GM21825 (cell line): ENCODE results near the gene ARHGEF25.
"Not testable (repeated sequence)": the region's sequence is repeated elsewhere in the genome, so short reads cannot be mapped to it uniquely, and the experiment has no call there.

Source experiments
- ATAC-seq: cut with Tn5 transposase; IDR thresholded peaks from one replicate; pipeline ENCODE4 v1.9.1; 2021; ENCODE audit warnings: mild to moderate bottlenecking, moderate library complexity; ENCODE audit not compliant: unreplicated experiment

Gene ARHGEF25

DNA sequence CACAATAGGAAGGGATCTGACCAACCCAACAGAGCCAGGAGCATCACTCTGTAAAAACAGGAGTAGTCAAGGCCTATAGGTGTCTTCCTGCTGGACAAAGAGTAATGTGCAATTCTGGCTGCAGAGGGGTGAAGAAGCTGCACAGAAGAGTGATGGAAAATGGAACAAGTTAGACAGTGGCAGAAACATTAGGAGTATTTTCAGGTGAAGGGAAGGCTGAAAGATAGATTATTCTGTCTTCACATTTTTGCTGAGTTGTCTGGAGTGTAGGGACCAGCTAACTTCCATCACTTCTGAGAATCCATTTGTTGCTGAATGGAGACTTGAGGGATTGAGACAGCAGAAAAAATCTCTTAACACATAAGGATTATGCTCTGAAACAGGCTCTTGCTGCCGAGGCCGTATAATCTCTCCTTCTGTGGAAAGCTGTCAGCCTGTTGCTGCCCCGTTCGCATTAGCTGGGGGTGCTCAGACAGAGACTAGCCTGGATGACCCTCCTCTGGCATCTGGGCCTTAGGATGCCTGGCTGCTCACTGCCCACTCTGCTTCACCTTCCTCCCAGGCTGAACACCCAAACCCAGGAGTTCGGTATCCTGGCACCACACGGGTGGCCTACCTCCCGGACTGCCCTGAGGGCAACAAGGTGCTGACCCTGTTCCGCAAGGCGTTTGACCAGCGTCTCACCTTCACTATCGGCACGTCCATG is 3.1 kb upstream of the ARHGEF25 start:
- ATAC-seq, result no peak

DNA sequence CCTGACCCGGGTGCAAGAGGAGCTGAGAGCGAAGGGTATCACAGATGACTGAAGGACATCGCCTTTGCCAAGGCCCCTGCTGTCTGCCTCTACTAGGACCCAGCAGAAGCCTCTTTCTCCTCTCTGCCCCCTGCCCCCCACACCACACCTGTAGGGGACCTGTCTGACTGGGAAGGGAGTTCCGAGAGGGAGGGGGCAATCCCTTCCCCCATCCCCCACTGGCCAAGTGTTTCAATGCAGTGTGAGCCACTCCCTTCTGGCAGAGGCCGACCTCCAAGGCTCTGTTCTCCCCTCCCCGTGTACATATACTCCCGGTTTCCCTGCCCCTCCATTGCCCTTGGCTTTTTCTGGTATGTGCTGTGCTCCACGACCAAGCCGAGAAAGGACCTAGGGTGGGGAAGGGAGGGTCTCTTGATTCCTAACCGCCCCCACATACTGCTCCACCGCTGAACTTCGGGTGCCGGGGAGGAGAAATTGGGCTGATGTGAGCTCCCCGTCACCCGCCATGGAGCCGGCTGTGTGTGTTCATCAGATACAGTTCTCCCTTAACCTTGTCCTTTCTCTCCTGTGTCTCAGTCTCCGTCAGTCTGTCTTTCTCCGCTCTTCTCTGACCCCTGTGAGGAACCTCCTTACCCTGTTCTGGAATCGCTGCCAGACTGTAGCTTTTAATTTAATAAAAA is 2.0 kb upstream of the ARHGEF25 start:
- no peak for ATAC-seq

DNA sequence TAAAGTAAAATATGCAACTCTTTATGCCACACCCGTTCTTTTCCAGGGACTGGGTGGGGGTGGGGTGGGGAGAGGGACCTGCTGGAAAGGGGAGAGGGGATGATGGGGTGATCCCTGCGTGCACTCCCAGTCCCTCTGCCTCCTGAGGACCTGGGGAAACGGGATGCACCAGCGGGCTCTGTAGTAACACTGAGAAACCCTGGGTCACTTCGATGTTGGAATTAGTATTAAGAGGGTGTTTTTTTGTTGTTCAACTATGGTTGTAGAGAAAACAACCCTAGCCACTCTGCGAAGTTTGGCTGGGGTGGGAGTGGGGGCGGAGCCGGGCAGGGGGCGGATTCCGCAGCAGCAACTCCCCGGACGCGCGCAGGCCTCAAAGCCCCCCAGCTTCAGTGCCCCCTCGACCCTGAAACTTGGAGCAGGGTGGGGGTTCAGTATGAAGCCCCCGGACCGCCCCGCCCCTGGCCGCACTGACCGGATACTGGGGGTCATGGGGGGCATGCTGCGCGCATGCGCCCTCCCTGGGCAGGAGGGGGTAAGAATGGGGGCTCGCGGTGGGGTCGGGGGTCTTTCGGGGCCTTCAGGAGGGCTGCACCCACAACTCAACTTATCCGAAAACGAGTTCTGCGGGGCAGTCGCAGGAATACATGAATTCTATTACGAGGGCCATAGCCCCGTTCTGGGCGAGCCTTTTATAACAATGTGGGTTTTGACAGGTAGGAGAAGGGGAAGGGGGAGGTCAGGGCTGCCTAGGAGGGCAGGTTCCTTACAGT is 1.3 kb upstream of the ARHGEF25 start:
- ATAC-seq, result no peak

GRCh38 chr12:57610554-57611107 is 604 bp upstream of the ARHGEF25 start:
- no peak for ATAC-seq

- ATAC-seq, result no peak
Observed at GRCh38 chr12:57611827-57612710, 834 bp downstream of the ARHGEF25 start.

DNA sequence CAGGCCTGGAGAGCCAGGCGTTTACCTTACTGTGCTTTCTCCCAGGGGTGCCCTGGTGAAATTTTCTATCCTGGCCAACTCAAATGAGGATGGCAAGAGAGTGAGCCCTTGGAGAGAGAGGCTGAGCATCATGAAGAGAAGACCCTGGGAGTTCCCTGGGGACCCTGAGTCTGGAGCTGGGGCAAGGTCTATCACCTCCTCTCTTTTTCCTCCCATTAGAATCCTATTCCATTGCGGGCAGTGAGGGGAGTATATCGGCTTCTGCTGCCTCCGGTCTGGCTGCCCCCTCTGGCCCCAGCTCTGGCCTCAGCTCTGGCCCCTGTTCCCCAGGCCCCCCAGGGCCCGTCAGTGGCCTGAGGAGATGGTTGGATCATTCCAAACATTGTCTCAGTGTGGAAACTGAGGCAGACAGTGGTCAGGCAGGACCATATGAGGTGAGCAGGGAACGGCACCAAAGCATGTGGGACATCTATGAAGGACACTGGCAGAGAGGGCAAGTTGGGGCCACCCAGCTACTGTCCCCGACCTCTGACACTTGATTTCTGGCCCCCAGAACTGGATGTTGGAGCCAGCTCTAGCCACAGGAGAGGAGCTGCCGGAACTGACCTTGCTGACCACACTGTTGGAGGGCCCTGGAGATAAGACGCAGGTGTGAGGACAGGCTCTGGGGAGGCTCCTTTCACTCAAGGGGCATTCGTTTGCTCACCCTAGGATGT is 1.6 kb downstream of the ARHGEF25 start:
- no peak for ATAC-seq

DNA sequence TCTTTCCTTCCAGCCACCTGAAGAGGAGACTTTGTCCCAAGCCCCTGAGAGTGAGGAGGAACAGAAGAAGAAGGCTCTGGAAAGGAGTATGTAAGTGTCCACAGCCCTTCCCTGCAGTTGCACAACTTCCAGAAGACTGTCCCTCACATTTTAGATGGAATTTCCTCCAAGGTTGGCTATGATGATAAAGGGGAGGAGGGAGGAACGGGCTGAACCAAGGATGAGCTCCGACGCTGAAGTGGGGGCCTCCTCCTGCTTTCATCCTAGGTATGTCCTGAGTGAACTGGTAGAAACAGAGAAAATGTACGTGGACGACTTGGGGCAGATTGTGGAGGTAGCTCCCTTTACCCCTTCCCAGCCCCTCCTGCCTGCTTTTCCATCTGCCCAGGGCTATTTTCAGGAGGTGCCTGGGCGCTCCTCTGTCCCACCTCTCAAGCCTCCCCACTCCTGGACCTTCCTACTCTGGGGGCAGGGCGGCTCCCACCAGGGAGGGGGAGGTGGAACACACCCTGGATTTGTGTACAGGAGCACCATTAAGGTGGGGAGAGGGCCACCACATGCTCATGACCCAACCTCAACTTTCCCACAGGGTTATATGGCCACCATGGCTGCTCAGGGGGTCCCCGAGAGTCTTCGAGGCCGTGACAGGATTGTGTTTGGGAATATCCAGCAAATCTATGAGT is 2.3 kb downstream of the ARHGEF25 start:
- ATAC-seq, result no peak

DNA sequence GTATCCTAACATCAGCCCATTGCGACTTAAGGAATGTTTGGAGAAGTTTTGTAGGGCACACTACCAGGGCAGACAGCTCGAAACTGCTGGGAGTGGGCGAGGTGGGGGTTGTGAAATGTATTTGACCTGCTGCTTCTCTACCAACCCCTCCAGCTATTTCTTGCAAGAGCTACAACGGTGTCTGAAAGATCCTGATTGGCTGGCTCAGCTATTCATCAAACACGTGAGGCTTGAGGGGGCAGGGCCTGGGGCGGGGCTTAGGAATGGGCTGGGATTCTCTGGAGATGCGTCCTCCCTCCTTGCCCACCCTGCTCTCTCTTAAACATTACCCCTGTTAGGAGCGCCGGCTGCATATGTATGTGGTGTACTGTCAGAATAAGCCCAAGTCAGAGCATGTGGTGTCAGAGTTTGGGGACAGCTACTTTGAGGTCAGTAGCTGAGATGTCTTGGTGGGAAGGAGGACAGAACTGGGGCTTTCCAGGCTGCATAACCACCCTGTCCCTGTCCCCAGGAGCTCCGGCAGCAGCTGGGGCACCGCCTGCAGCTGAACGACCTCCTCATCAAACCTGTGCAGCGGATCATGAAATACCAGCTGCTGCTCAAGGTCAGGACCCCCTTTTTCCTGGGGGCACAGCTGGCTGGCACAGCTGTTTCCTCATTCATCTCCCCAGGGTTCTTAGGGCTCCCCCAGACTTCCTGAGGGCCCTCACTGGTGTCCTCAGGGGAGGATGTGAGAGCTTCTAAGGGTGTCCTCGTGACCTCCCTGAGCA is 3.1 kb downstream of the ARHGEF25 start:
- peak; percentile 57 for ATAC-seq

- ATAC-seq, result no peak
Observed at GRCh38 chr12:57614948-57615500, 3.8 kb downstream of the ARHGEF25 start.

DNA sequence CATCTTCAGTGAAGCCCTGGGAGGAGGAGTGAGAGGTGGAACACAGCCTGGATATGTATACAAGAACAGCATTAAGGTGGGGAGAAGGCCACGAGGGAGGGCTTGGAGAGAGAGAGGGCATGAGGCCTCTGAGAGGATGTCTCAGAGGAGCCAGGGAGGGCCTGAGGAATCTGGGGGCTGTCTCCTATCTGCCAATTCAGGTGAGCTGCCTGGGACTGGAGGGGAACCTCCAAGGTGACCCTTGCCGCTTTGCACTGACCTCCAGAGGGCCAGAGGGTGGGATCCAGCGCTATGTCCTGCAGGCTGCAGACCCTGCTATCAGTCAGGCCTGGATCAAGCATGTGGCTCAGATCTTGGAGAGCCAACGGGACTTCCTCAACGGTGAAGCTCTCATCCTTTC is 4.4 kb downstream of the ARHGEF25 start:
- ATAC-seq, result no peak

DNA sequence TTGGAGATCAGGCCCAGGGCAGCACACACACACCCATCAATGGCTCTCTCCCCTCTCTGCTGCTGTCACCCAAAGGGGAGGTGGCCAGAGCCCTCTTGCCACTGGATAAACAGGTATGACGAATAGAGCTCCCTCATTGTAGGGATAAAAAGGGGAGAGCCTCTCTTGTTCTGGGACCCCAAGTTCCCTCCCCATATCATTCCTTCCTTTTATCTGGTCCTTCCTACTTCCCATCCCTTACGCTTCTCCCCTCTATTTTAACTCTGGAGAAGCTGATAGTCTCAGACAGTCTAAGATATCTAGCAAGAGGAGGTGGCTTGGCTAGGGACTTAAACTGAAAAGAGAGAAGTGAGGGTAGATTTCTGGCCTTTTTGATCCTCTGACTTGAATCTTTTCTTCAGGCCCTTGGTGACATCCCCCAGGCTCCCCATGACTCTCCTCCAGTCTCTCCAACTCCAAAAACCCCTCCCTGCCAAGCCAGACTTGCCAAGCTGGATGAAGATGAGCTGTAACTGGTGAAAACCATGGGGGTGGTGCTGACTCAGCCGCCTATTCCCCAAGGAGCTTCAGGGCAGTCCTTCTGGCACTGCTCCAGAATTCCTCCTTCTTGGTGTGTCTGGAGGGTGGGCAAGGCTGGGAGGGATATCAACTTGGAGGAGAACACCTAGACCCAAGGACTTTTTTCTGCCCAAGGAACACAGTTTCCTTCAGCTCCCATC is 5.3 kb downstream of the ARHGEF25 start:
- ATAC-seq, result no peak

DNA sequence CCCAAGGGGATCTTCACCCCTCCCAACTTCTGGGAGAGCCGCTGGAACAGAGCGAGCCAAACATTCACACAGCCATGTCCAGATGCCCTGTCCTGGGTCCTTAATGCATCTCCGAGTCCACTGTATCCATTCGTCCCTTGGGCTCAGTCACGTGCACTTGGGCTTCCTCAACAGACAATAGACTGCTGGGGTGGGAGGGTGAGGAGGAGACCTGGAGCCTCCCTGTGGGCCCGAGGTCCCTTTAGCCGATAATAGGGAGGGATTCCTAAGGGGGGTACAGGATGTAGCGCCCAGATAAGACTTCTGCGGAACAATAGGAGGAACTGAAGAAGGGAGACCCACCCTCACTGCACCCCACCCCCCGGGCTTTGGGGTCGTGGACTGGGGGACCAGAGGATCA is 6.7 kb downstream of the ARHGEF25 start:
- ATAC-seq, result no peak

DNA sequence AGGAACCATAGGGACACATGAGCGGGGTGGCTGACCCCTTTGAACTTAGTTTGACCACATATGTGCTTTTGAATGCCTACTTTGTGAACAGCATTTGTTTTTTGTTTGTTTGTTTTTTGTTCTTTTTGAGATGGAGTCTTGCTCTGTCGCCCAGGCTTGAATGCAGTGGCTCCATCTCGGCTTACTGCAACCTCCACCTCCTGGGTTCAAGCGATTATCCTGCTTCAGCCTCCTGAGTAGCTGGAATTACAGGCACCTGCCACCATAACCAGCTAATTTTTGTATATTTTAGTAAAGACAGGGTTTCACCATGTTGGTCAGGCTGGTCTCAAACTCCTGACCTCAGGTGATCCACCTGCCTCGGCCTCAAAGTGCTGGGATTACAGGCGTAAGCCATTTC is 7.2 kb downstream of the ARHGEF25 start:
- not testable (repeated sequence) for ATAC-seq

GRCh38 chr12:57618966-57619433 is 7.8 kb downstream of the ARHGEF25 start:
- ATAC-seq, result no peak

- no peak for ATAC-seq
Observed at GRCh38 chr12:57619434-57620244, 8.4 kb downstream of the ARHGEF25 start.

DNA sequence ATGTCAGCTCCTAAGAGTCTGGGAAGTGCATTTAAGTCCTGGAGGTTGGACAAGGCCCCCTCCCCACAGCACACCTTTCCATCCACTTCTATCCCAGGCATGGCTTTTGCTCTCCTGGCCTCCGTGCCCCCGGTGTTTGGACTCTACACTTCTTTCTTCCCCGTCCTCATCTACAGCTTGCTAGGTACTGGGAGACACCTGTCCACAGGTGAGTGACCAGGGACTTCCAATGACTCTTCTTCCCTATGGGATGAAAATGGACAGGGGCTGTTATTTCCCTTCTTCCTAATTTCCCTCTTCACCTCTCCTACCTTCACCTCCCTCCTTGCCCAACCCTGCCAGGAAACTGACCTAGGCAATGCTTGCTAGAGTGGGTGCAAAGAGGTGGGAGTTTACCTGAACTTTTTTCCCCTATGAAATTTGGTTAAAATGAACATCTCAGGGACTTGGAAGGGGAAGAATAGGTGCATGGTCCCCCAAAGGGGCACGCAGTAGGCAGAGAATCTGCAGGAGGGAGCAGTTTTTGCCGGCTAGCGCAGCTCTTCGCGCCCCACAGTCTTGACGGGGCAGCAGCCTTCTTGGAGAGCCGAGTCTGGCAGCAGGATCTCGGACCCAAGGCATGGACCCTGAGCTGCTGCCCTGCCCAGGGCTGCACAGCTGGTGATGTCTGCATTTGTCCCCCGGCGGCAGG is 9.2 kb downstream of the ARHGEF25 start:
- ATAC-seq, result no peak
